SU-DHL-6 (cell line): ENCODE results near the gene SMPD3.

Experiments
- CTCF ChIP-seq: fragments of 200-600 bp; sonication (generic); IDR thresholded peaks from one replicate; pipeline ENCODE4 v1.5.1; 2017; ENCODE audit warnings: antibody characterized with exemption, mild to moderate bottlenecking, low read length, moderate library complexity; ENCODE audit not compliant: insufficient read depth, poor library complexity, severe bottlenecking
- EZH2phosphoT487 ChIP-seq: fragments of 200-600 bp; sonication (generic), shearing (Covaris generic); conservative IDR thresholded peaks from 2 replicates; pipeline ENCODE4 v1.6.1; 2018; ENCODE audit warnings: mild to moderate bottlenecking, antibody characterized with exemption, low read length, moderate library complexity, mixed read lengths

DNA sequence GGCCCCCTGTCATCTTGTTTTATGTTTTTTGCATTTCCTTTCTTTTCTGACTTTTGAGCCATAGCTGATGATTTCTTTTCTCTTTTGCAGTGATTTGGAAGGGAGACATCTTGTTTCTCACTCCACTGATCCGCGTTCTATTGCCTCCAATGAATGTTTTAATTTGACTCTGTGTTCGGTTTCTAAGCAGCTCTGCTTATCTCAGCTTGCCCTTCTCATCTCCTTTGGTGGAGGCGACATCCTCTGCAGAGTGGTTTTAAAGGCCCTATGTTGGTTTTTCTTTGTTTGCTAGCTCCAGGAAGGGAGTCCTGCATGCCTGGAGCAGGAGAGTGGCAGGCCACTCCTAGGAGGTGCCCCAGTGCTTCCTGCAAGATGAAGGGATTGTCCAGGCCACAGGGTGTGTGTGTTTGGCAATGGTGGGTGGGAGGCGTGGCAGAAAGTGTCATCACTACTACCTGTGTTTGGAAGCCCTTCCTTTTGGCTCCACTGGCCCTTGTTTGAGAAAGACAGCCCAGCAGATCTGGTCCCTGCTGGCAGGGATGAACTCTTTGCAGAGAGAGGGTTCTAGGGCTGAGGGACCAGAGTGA lies 13.6 kb downstream of the SMPD3 start:
- no peak for TF ChIP-seq CTCF
- no peak for TF ChIP-seq EZH2phosphoT487
